Adrenal gland (tissue), 12 donors: ENCODE measurements around the gene TMEM114. TPM values are rescaled to one million over a fixed set of nuclear protein-coding genes. Genes with fewer than 3 reads are reported as not detected.
"Not testable (repeated sequence)": the region's sequence is repeated elsewhere in the genome, so short reads cannot be mapped to it uniquely, and the experiment has no call there.

Experiments used
- DNase-seq, 7 donors: peaks; one replicate each; pipeline ENCODE4 v3.0.0-alpha.2; 2019 to 2020
- H3K27ac ChIP-seq, 5 donors: fragments of 200-600 bp; sonication (generic) in 4 of 5; 1 replicate in 3 of 5; 2 replicates in 2 of 5; pipeline versions ENCODE4 v1.5.1 to v1.8.0; 2016 to 2020; ENCODE audit warnings: mild to moderate bottlenecking in 1 of 5
- H3K27me3 ChIP-seq: fragments of 200-600 bp; 2 replicates; pipeline ENCODE4 v1.8.0; 2021
- H3K36me3 ChIP-seq, 2 donors: fragments of 200-600 bp; replicated peaks in 1 of 2; 1 replicate in 1 of 2; 2 replicates in 1 of 2; pipeline versions ENCODE4 v1.5.1 to v1.8.0; 2018 to 2022
- H3K4me1 ChIP-seq, 2 donors: fragments of 200-600 bp; replicated peaks in 1 of 2; 1 replicate in 1 of 2; 2 replicates in 1 of 2; pipeline versions ENCODE4 v1.5.1 to v1.8.0; 2018 to 2021
- H3K4me3 ChIP-seq, 4 donors: fragments of 200-600 bp; sonication (generic) in 3 of 4; one replicate each; pipeline ENCODE4 v1.5.1; 2016 to 2018
- H3K9me3 ChIP-seq, 3 donors: fragments of 200-600 bp; sonication (generic) in 1 of 3; replicated peaks in 1 of 3; 1 replicate in 2 of 3; 2 replicates in 1 of 3; pipeline versions ENCODE4 v1.5.1 to v1.8.0; 2016 to 2021
- POLR2A ChIP-seq, 2 donors: fragments of 450-650 bp; IDR thresholded peaks; one replicate each; pipeline ENCODE4 v1.6.1; 2017; ENCODE audit warnings: antibody characterized with exemption in 2 of 2, mild to moderate bottlenecking in 2 of 2, moderate library complexity in 1 of 2
- WGBS, 4 donors: extraction: QIAGEN DNeasy Blood & Tissue Kit in 2 of 4; methylation state at CpG; one replicate each; pipeline versions ENCODE4 v1.1.5 to v1.1.7; 2013 to 2017; 5-methylcytosine and 5-hydroxymethylcytosine counted together
- intact Hi-C, 2 donors: fragments of 100-400 bp; cut with DNase I; formaldehyde crosslinking; loops; one replicate each; pipeline versions ENCODE4 v1.14.1 to v1.15.0; 2022 to 2023
- polyA plus RNA-seq, 3 donors: library from polyadenylated mRNA; stranded (reverse); fragments of 200-250 nt in 2 of 3; fragments of 350-450 nt in 1 of 3; fragmentation: Illumina TruSeq in 1 of 3; extraction: RNeasy Lipid Tissue Mini Kit (QIAGEN cat#74804) in 1 of 3; gene quantifications; one replicate each; pipeline ENCODE4 v1.2.3, GENCODE V29; 2013 to 2014
- total RNA-seq, 9 donors: library from RNA; depleted of rRNA in 4 of 9; stranded (reverse); fragments of >200 nt in 4 of 9; fragments of 120-200 nt in 1 of 9; fragmentation: NEBNext Ultra II Directional in 1 of 9; extraction: Animal tissue kit (Norgen Biotek cat#: 25700) in 1 of 9; gene quantifications; one replicate each; pipeline versions ENCODE4 v1.1.0 to v1.2.4, GENCODE V29; 2013 to 2023
- TF ChIP-seq, protein P1 (sequence below), 6 experiments: fragments of 450-650 bp in 4 of 6; fragments of 200-600 bp in 2 of 6; sonication (generic) in 1 of 6; IDR thresholded peaks; 1 replicate in 5 of 6; 2 replicates in 1 of 6; pipeline versions ENCODE4 v1.5.1 to v1.8.0; 2016 to 2021; ENCODE audit warnings: antibody characterized with exemption in 6 of 6, mild to moderate bottlenecking in 2 of 6, moderate library complexity in 1 of 6
- donor health status: healthy with polysubstance abuse.
- donor health status: Bipolar disorder and iron deficiency.
- donor health status: DM: yes; HTN: yes; CAD: no.
- donor health status: DM: no; HTN: no; CAD: no.
- donor health status: DM: no; HTN: no; CAD: no.
- donor health status: DM: yes; HTN: yes; CAD: no.

The TMEM114 gene
- total and polyA plus RNA-seq, 12 donors = 0.24 to 1.1 TPM; not detected in 10

GRCh38 chr16:8575399-8575798, 14.9 kb downstream of the TMEM114 start:
- Histone ChIP-seq H3K36me3 (no peaks in the 10 kb centered on the region), H3K4me1 (no peaks in the 10 kb centered on the region), H3K27me3 (peaks cover 4% of the 10 kb centered on the region), H3K4me3 (no peak overlapping the region), H3K9me3 (no peaks in the 10 kb centered on the region), H3K27ac (no peak overlapping the region)
- intact Hi-C loops = no loop called here
- DNase-seq = no peak
- WGBS, 4 donors = 66 to 77% (median 71%) methylated on average over 2 of the region's 2 CpGs
- TF ChIP-seq, protein P1, sequence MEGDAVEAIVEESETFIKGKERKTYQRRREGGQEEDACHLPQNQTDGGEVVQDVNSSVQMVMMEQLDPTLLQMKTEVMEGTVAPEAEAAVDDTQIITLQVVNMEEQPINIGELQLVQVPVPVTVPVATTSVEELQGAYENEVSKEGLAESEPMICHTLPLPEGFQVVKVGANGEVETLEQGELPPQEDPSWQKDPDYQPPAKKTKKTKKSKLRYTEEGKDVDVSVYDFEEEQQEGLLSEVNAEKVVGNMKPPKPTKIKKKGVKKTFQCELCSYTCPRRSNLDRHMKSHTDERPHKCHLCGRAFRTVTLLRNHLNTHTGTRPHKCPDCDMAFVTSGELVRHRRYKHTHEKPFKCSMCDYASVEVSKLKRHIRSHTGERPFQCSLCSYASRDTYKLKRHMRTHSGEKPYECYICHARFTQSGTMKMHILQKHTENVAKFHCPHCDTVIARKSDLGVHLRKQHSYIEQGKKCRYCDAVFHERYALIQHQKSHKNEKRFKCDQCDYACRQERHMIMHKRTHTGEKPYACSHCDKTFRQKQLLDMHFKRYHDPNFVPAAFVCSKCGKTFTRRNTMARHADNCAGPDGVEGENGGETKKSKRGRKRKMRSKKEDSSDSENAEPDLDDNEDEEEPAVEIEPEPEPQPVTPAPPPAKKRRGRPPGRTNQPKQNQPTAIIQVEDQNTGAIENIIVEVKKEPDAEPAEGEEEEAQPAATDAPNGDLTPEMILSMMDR (IDR thresholded peaks at IDR 0.05) = no peak
- TF ChIP-seq POLR2A (IDR thresholded peaks at IDR 0.05) = no peak

DNA sequence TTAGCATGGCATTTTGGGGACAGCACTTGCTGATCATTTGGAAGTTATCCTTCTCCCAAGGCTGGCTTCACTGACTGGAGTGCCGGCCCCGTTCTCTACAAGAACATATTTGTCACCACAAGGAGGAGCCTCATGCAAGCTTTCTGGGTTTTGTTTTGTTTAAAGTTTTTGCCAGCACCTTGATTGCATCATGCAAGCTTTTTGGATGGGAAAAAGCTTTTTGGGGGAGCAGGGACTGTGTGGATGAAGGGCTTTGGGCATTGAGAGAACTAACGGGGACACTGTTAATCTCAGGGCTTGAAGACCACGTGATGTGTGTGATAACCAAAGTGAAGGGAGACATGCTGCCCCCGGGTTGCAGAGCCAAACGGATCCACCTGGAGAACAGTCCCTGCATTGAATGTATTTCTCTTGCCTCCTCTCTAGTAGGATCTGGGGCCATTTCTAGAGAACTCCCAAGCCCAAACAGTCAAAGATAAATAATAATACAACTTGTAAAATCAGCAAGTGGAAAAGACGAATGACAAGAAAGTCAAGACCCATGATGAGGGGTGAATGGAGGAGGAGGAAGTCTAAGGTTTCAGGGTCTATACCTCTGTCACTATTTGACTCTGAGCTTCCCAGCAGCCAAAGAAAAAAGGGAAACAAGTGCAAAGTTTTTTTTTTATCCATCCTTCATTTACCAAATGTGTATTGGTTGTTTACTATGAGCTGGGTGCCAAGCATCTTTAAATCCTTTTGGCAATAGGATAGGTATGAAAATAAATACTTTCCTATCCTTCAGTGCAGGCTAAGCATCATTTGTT, 17.2 kb downstream of the TMEM114 start:
- DNase-seq = peak in 3 of 7 donors; percentile 20 to 34 (median 28)
- H3K36me3 ChIP-seq = no peaks in the 10 kb centered on the region
- peaks cover 4% of the 10 kb centered on the region for H3K27me3 ChIP-seq
- H3K4me1 ChIP-seq = no peaks in the 10 kb centered on the region
- intact Hi-C loops = loop anchor here in 1 of 2 donors (5.0 kb wide), 1 partner anchor 84 kb away; no protein-coding TSS in a partner anchor
- no peak overlapping the region for H3K4me3 ChIP-seq
- no peak overlapping the region for H3K27ac ChIP-seq
- H3K9me3 ChIP-seq = no peaks in the 10 kb centered on the region
- no peak for TF ChIP-seq POLR2A (IDR thresholded peaks at IDR 0.05)
- TF ChIP-seq, protein P1 (IDR thresholded peaks at IDR 0.05) = peak; percentile 18 to 47 (median 35)
- WGBS, 4 donors = 29 to 36% (median 30%) methylated on average over 7 of the region's 7 CpGs

DNA sequence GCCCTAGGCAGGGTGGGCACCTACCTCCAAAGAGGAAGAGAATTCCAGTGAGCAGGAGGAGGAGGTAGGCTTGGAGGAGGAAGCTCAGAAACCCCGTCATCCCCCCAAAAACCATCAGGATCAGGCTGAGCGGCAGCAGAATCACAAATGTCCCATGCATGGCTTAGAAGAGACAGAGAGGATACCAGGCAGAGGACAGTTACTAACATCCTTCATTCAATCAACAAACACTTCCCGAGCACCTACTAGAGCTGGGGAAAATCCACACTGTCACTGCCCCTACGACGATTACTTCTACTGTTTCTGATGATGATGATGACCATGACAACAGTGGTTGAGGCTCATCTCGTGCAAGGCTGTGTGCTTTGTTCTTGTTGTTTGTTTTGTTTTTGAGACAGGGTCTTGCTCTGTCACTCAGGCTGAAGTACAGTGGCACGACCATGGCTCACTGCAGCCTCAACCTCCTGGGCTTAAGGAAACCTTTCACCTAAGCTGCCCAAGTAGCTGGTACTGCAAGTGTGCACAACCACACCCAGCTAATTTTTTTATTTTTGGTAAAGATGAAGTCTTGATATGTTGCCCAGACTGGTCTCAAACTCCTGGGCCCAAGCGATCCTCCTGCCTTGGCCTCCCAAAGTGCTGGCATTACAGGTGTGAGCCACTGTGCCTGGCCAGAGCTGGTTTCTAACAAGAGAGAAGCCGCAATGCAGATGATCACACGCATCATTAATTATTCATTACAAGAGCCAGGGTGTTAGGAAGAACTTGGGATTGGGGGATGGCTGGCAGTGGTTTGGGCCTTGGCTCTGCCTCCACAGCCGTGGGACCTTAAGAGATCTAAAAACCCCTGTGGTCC, 18.0 kb downstream of the TMEM114 start:
- Histone ChIP-seq H3K36me3 (no peaks in the 10 kb centered on the region), H3K4me1 (no peaks in the 10 kb centered on the region), H3K27me3 (peaks cover 4% of the 10 kb centered on the region), H3K27ac (no peak overlapping the region), H3K9me3 (no peaks in the 10 kb centered on the region), H3K4me3 (no peak overlapping the region)
- DNase-seq = no peak
- 64 to 78% (median 69%) methylated on average over 11 of the region's 11 CpGs for WGBS, 4 donors
- intact Hi-C loops = loop anchor here in 1 of 2 donors (5.0 kb wide), 1 partner anchor 85 kb away; no protein-coding TSS in a partner anchor
- TF ChIP-seq POLR2A (IDR thresholded peaks at IDR 0.05) = no peak
- TF ChIP-seq, protein P1 (IDR thresholded peaks at IDR 0.05) = no peak

DNA sequence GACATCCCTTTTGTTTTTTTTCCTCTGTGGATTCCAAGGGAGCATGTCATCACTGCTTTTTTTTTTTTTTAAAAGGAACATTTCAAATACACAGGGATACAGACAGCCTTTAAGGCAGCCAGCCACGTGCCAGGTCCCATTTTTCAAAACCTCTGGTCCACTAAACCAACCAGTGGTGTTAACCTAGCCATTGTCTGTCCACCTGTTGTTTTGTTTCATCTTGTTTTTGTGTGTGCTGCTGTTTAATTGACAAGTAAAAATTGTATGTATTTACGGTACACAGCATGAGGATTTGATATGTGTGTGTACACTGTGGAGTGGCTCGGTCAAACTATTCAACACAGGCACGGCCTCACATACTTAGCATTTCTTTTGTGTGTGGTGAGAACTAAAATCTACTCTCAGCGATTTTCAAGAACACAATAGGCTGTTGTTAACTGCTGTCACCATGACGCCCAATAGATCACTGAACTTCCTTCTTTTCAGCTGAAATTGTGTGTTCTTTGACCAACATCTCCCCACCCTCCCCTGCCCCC, 19.2 kb downstream of the TMEM114 start:
- Histone ChIP-seq H3K27ac (no peak overlapping the region), H3K4me3 (no peak overlapping the region), H3K36me3 (no peaks in the 10 kb centered on the region), H3K9me3 (no peaks in the 10 kb centered on the region), H3K27me3 (peaks cover 4% of the 10 kb centered on the region), H3K4me1 (no peaks in the 10 kb centered on the region)
- DNase-seq = no peak
- intact Hi-C loops = loop anchor here in 1 of 2 donors (5.0 kb wide), 1 partner anchor 86 kb away; no protein-coding TSS in a partner anchor
- 23 to 42% (median 37%) methylated on average over 6 of the region's 6 CpGs for WGBS, 4 donors
- TF ChIP-seq, protein P1 (IDR thresholded peaks at IDR 0.05) = no peak

DNA sequence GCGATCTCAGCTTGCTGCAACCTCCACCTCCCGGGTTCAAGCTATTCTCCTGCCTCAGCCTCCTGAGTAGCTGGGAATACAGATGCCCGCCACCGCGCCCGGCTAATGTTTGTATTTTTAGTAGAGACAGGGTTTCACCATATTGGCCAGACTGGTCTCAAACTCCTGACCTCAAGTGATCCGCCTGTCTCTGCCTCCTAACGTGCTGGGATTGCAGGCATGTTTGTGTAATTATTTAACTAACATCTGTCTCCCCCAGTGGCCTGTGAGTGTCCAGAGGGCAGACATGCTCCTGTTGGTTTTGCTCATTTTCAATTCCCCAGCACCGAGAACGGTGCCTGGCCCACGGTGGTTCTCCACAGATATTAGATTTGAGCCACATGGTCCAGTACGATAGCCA, 19.9 kb downstream of the TMEM114 start:
- DNase-seq, H3K36me3 ChIP-seq, H3K27me3 ChIP-seq, H3K27ac ChIP-seq, H3K4me3 ChIP-seq, H3K4me1 ChIP-seq, H3K9me3 ChIP-seq: not testable (repeated sequence)
- WGBS, 4 donors = 63 to 73% (median 69%) methylated on average over 8 to 12 of the region's 12 CpGs
- intact Hi-C loops = loop anchor here in 1 of 2 donors (5.0 kb wide), 1 partner anchor 87 kb away; no protein-coding TSS in a partner anchor
